ENCODE data around the gene GTPBP1. TPM values are rescaled to one million over a fixed set of nuclear protein-coding genes. Genes with fewer than 3 reads are reported as not detected.

GTPBP1 gene
- total RNA-seq, 2 donors from 2014 or later, result 135 to 192 TPM

GRCh38 chr22:38744981-38745380 is 39.2 kb downstream of the GTPBP1 start:
- no peaks in the 10 kb centered on the region for H3K36me3 Mint-ChIP-seq
- no peaks in the 10 kb centered on the region for H3K9me3 Mint-ChIP-seq
- H3K27ac Mint-ChIP-seq, result peak overlapping the region in 1 of 2 donors; percentile 18
- no peak overlapping the region for H3K4me3 Mint-ChIP-seq
- no peak for ATAC-seq
- no peak for DNase-seq (ENCODE audit: low spot score)
- peaks cover under 1 to 17% of the 10 kb centered on the region in 2 donors for H3K4me1 Mint-ChIP-seq (ENCODE audit: low read depth in 2 of 2)
- no peaks in the 10 kb centered on the region for H3K27me3 Mint-ChIP-seq

GRCh38 chr22:38745676-38746460 is 40.1 kb downstream of the GTPBP1 start:
- Mint-ChIP-seq H3K4me3 (no peak overlapping the region), H3K27me3 (no peaks in the 10 kb centered on the region), H3K27ac (peak overlapping the region in 1 of 2 donors; percentile 18), H3K4me1 (ENCODE audit: low read depth in 2 of 2) (peaks cover 6 to 22% of the 10 kb centered on the region in 2 donors), H3K36me3 (no peaks in the 10 kb centered on the region), H3K9me3 (no peaks in the 10 kb centered on the region)
- DNase-seq (ENCODE audit: low spot score) (no peak), ATAC-seq (no peak)

GRCh38 chr22:38748487-38749136 is 42.9 kb downstream of the GTPBP1 start:
- H3K4me1 Mint-ChIP-seq (ENCODE audit: low read depth in 2 of 2), result peaks cover 33 to 39% of the 10 kb centered on the region in 2 donors
- ATAC-seq (no peak), DNase-seq (ENCODE audit: low spot score) (no peak)
- no peaks in the 10 kb centered on the region for H3K36me3 Mint-ChIP-seq
- H3K27me3 Mint-ChIP-seq, result no peaks in the 10 kb centered on the region
- H3K27ac Mint-ChIP-seq, result peak overlapping the region in 1 of 2 donors; percentile 94
- no peaks in the 10 kb centered on the region for H3K9me3 Mint-ChIP-seq
- H3K4me3 Mint-ChIP-seq, result no peak overlapping the region

- H3K4me1 Mint-ChIP-seq (ENCODE audit: low read depth in 2 of 2), result peaks cover 43 to 48% of the 10 kb centered on the region in 2 donors
These were observed 44.4 kb downstream of the GTPBP1 start for GRCh38 chr22:38750104-38750503.

GRCh38 chr22:38750638-38751037 is 44.9 kb downstream of the GTPBP1 start:
- H3K27me3 Mint-ChIP-seq, result no peaks in the 10 kb centered on the region
- peaks cover 45 to 50% of the 10 kb centered on the region in 2 donors for H3K4me1 Mint-ChIP-seq (ENCODE audit: low read depth in 2 of 2)
- no peaks in the 10 kb centered on the region for H3K9me3 Mint-ChIP-seq
- DNase-seq (ENCODE audit: low spot score), result no peak
- H3K4me3 Mint-ChIP-seq, result peak overlapping the region; percentile 96
- no peaks in the 10 kb centered on the region for H3K36me3 Mint-ChIP-seq
- no peak for ATAC-seq
- H3K27ac Mint-ChIP-seq, result peak overlapping the region; percentile 94 to 97

More at GRCh38 chr22:38750104-38750503, 44.4 kb downstream of the GTPBP1 start:
- Mint-ChIP-seq H3K27ac (peak overlapping the region; percentile 94 to 97), H3K9me3 (no peaks in the 10 kb centered on the region), H3K4me3 (no peak overlapping the region), H3K27me3 (no peaks in the 10 kb centered on the region), H3K36me3 (no peaks in the 10 kb centered on the region)
- no peak for ATAC-seq
- DNase-seq (ENCODE audit: low spot score), result no peak

GRCh38 chr22:38751066-38751421 is 45.3 kb downstream of the GTPBP1 start:
- Mint-ChIP-seq H3K9me3 (no peaks in the 10 kb centered on the region), H3K4me1 (ENCODE audit: low read depth in 2 of 2) (peaks cover 45 to 50% of the 10 kb centered on the region in 2 donors), H3K27me3 (no peaks in the 10 kb centered on the region), H3K27ac (peak overlapping the region; percentile 94 to 97), H3K36me3 (no peaks in the 10 kb centered on the region), H3K4me3 (peak overlapping the region; percentile 96)
- ATAC-seq (no peak), DNase-seq (ENCODE audit: low spot score) (no peak)

- Mint-ChIP-seq H3K9me3 (no peaks in the 10 kb centered on the region), H3K4me3 (peak overlapping the region; percentile 96), H3K36me3 (no peaks in the 10 kb centered on the region), H3K4me1 (ENCODE audit: low read depth in 2 of 2) (peaks cover 49 to 52% of the 10 kb centered on the region in 2 donors), H3K27me3 (no peaks in the 10 kb centered on the region), H3K27ac (peak overlapping the region; percentile 94 to 97)
- DNase-seq (ENCODE audit: low spot score) (peak; percentile 84), ATAC-seq (peak; percentile 58 to 68)
These were observed 45.9 kb downstream of the GTPBP1 start for GRCh38 chr22:38751422-38752346.

- Mint-ChIP-seq H3K4me3 (peak overlapping the region; percentile 96), H3K27me3 (no peaks in the 10 kb centered on the region), H3K4me1 (ENCODE audit: low read depth in 2 of 2) (peaks cover 63 to 67% of the 10 kb centered on the region in 2 donors), H3K36me3 (no peaks in the 10 kb centered on the region), H3K9me3 (no peaks in the 10 kb centered on the region), H3K27ac (peak overlapping the region; percentile 94 to 97)
- ATAC-seq (no peak), DNase-seq (ENCODE audit: low spot score) (no peak)
These were observed 48.4 kb downstream of the GTPBP1 start for GRCh38 chr22:38753948-38754750.

- Mint-ChIP-seq H3K9me3 (no peaks in the 10 kb centered on the region), H3K4me1 (ENCODE audit: low read depth in 2 of 2) (peaks cover 60 to 67% of the 10 kb centered on the region in 2 donors), H3K36me3 (no peaks in the 10 kb centered on the region), H3K27ac (peak overlapping the region; percentile 94 to 97), H3K27me3 (no peaks in the 10 kb centered on the region), H3K4me3 (peak overlapping the region; percentile 96)
- DNase-seq (ENCODE audit: low spot score) (no peak), ATAC-seq (no peak)
These were observed 49.0 kb downstream of the GTPBP1 start for GRCh38 chr22:38754751-38755154.

GRCh38 chr22:38755155-38755910 is 49.6 kb downstream of the GTPBP1 start:
- ATAC-seq, result peak; percentile 71 to 83
- Mint-ChIP-seq H3K4me1 (ENCODE audit: low read depth in 2 of 2) (peaks cover 54 to 63% of the 10 kb centered on the region in 2 donors), H3K27ac (peak overlapping the region; percentile 94 to 97), H3K9me3 (no peaks in the 10 kb centered on the region), H3K36me3 (no peaks in the 10 kb centered on the region), H3K4me3 (peak overlapping the region; percentile 96), H3K27me3 (no peaks in the 10 kb centered on the region)
- DNase-seq (ENCODE audit: low spot score), result peak; percentile 92

GRCh38 chr22:38755911-38756532 is 50.3 kb downstream of the GTPBP1 start, which contains the start of gene SUN2:
Gene SUN2, minus strand, starts transcription at chr22:38755998. Its CDS starts 3,370 bp downstream, at chr22:38752628.
- Mint-ChIP-seq H3K9me3 (no peaks in the 10 kb centered on the region), H3K36me3 (no peaks in the 10 kb centered on the region), H3K4me1 (ENCODE audit: low read depth in 2 of 2) (peaks cover 51 to 60% of the 10 kb centered on the region in 2 donors), H3K27me3 (no peaks in the 10 kb centered on the region), H3K4me3 (peak within 1 kb of the TSS; percentile 96), H3K27ac (peak within 1 kb of the TSS; percentile 94 to 97)
- peak; percentile 97 for DNase-seq (ENCODE audit: low spot score)
- ATAC-seq, result peak; percentile 90 to 92
